Neural progenitor cell (in vitro differentiated cells): ENCODE data around the gene HHLA2. TPM values are rescaled to one million over a fixed set of nuclear protein-coding genes. Genes with fewer than 3 reads are reported as not detected.

ENCODE experiments used
- DNase-seq: peaks from one replicate; pipeline ENCODE4 v3.0.0-alpha.2; 2016; ENCODE audit warnings: low spot score
- H2AFZ ChIP-seq: fragments of 200-600 bp; sonication (generic); replicated peaks from 2 replicates; pipeline ENCODE4 v1.6.1; 2016; ENCODE audit warnings: antibody characterized with exemption
- H3F3A ChIP-seq: fragments of 200-600 bp; sonication (generic); 2 replicates; pipeline ENCODE4 v1.6.1; 2016; ENCODE audit warnings: antibody characterized with exemption, low read depth
- H3K27ac ChIP-seq: fragments of 200-600 bp; sonication (generic); 2 replicates; pipeline ENCODE4 v1.5.1; 2016; ENCODE audit warnings: mild to moderate bottlenecking
- H3K27me3 ChIP-seq: fragments of 200-600 bp; sonication (generic); 2 replicates; pipeline ENCODE4 v1.6.1; 2016; ENCODE audit warnings: mild to moderate bottlenecking, moderate library complexity
- H3K36me3 ChIP-seq: fragments of 200-600 bp; sonication (generic); 2 replicates; pipeline ENCODE4 v1.5.1; 2016
- H3K4me1 ChIP-seq: fragments of 200-600 bp; sonication (generic); 2 replicates; pipeline ENCODE4 v1.6.1; 2016; ENCODE audit warnings: mixed run types
- H3K4me2 ChIP-seq: fragments of 200-600 bp; sonication (generic); 2 replicates; pipeline ENCODE4 v1.6.1; 2016
- H3K4me3 ChIP-seq: fragments of 200-600 bp; sonication (generic); 2 replicates; pipeline ENCODE4 v1.5.1; 2016
- H3K79me2 ChIP-seq: fragments of 200-600 bp; sonication (generic); 2 replicates; pipeline ENCODE4 v1.6.1; 2016; ENCODE audit warnings: low read depth
- H3K9ac ChIP-seq: fragments of 200-600 bp; sonication (generic); 2 replicates; pipeline ENCODE4 v1.6.1; 2016
- H3K9me3 ChIP-seq: fragments of 200-600 bp; sonication (generic); 2 replicates; pipeline ENCODE4 v1.5.1; 2016; ENCODE audit warnings: low read depth
- H4K20me1 ChIP-seq: fragments of 200-600 bp; sonication (generic); 2 replicates; pipeline ENCODE4 v1.6.1; 2016; ENCODE audit warnings: low read depth
- H3K27ac Mint-ChIP-seq: 3 replicates; pipeline ENCODE4 v1.8.0; 2021; ENCODE audit warnings: mixed read lengths
- H3K27me3 Mint-ChIP-seq: 2 replicates; pipeline ENCODE4 v1.8.0; 2022; ENCODE audit warnings: low read depth, mild to moderate bottlenecking, inconsistent platforms, moderate library complexity, mixed read lengths; ENCODE audit not compliant: insufficient read depth
- H3K36me3 Mint-ChIP-seq: 3 replicates; pipeline ENCODE4 v1.8.0; 2021; ENCODE audit warnings: mixed read lengths
- H3K4me1 Mint-ChIP-seq: 3 replicates; pipeline ENCODE4 v1.8.0; 2021; ENCODE audit warnings: mixed read lengths
- H3K4me3 Mint-ChIP-seq: 3 replicates; pipeline ENCODE4 v1.8.0; 2021; ENCODE audit warnings: mild to moderate bottlenecking, moderate library complexity, mixed read lengths
- H3K9me3 Mint-ChIP-seq: 3 replicates; pipeline ENCODE4 v1.8.0; 2020; ENCODE audit warnings: mixed read lengths
- EZH2 ChIP-seq: fragments of 200-600 bp; sonication (generic); IDR thresholded peaks from 2 replicates; pipeline ENCODE4 v1.6.1; 2017; ENCODE audit warnings: antibody characterized with exemption, mild to moderate bottlenecking, moderate library complexity
- EZH2phosphoT487 ChIP-seq: fragments of 200-600 bp; sonication (generic); IDR thresholded peaks from 2 replicates; pipeline ENCODE4 v1.6.1; 2017; ENCODE audit warnings: antibody characterized with exemption
- total RNA-seq: library from RNA; depleted of rRNA; stranded (reverse); fragments of >200 nt; gene quantifications from 2 replicates; pipeline ENCODE4 v1.2.3, GENCODE V29; 2015; ENCODE audit warnings: low replicate concordance
- TF ChIP-seq, protein P1 (sequence below): fragments of 200-600 bp; sonication (generic); IDR thresholded peaks from 2 replicates; pipeline ENCODE4 v1.5.1; 2017; ENCODE audit warnings: antibody characterized with exemption, mild to moderate bottlenecking

The HHLA2 gene
- total RNA-seq, 1 donor from 2014 or later = not detected

DNA sequence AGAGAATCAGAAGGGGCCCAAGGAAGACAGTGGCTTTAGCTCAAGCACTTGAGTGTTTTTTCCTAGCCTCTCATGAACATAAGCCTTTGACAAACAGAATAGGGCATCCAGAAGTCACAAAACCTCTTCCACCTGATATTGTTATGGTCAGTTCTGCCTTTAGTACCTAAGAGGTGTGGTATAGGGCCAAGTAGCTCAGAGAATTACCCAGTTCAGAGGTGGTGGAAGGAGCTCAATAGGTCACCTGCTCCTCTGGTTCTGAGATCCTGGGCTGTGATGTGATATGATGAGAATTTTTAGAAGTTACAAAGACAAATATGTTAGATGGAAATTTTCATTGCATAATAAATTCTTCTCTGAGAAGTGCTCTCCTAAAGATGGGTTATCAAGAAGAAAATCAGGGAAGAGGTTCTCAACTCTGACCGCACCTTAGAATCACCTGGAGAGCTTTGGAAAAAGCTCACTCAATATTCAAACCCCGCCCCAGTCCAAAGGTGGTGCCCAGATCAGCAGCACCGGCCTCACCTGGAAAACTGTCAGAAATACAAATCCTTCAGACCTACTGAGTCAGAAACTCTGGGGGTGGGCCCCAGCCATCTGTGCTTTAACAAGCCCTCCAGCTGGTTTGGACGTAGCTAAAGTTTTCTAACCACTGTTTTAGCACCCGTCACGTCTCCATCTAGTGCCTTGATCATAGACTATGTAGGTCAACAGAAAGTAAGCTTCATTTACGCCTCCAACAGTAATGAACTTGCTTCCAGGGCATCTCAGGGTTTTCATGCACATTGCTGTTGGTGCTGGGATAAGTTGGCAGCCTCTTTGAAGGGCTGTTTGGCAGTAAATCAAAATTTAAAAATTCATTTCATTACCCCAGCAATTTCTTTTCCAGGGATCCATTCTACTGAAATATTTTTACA is 112.8 kb downstream of the HHLA2 start:
- Histone ChIP-seq H3K4me1 (peaks cover 3% of the 10 kb centered on the region), H3K4me3 (no peak overlapping the region), H4K20me1 (no peaks in the 10 kb centered on the region), H3K36me3 (no peaks in the 10 kb centered on the region), H3K27me3 (no peaks in the 10 kb centered on the region), H3F3A (no peaks in the 10 kb centered on the region), H3K27ac (no peak overlapping the region), H2AFZ (no peak overlapping the region), H3K4me2 (no peak overlapping the region), H3K9ac (no peak overlapping the region), H3K9me3 (no peaks in the 10 kb centered on the region), H3K79me2 (no peaks in the 10 kb centered on the region)
- peaks cover 26% of the 10 kb centered on the region for H3K4me1 Mint-ChIP-seq
- no peak overlapping the region for H3K27ac Mint-ChIP-seq
- H3K27me3 Mint-ChIP-seq = peaks cover 3% of the 10 kb centered on the region
- DNase-seq = no peak
- TF ChIP-seq, protein P1, sequence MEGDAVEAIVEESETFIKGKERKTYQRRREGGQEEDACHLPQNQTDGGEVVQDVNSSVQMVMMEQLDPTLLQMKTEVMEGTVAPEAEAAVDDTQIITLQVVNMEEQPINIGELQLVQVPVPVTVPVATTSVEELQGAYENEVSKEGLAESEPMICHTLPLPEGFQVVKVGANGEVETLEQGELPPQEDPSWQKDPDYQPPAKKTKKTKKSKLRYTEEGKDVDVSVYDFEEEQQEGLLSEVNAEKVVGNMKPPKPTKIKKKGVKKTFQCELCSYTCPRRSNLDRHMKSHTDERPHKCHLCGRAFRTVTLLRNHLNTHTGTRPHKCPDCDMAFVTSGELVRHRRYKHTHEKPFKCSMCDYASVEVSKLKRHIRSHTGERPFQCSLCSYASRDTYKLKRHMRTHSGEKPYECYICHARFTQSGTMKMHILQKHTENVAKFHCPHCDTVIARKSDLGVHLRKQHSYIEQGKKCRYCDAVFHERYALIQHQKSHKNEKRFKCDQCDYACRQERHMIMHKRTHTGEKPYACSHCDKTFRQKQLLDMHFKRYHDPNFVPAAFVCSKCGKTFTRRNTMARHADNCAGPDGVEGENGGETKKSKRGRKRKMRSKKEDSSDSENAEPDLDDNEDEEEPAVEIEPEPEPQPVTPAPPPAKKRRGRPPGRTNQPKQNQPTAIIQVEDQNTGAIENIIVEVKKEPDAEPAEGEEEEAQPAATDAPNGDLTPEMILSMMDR = no peak
- no peak for TF ChIP-seq EZH2phosphoT487
- no peak for TF ChIP-seq EZH2
- H3K4me3 Mint-ChIP-seq = no peak overlapping the region
- H3K36me3 Mint-ChIP-seq = peaks cover 4% of the 10 kb centered on the region
- peaks cover 3% of the 10 kb centered on the region for H3K9me3 Mint-ChIP-seq

DNA sequence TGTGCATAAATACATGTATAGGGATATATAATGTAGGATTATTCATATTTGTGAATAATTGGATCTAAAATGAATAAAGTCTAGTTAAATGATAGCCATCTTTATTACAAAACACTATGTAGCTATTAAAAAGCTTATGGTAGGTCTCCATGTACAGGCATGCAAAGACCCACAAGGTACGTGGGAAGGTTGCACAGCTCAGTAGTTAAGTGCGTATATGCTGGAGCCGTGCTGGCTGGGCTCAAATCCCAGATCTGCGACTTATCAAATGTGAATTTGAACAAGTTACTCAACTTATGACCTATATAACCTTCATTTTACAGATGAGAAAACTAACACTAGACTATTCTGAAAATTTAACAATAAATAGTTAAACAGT is 113.4 kb downstream of the HHLA2 start:
- H3K4me3 ChIP-seq = no peak overlapping the region
- no peaks in the 10 kb centered on the region for H3K27me3 ChIP-seq
- no peaks in the 10 kb centered on the region for H4K20me1 ChIP-seq
- no peaks in the 10 kb centered on the region for H3K9me3 ChIP-seq
- TF ChIP-seq, protein P1 = no peak
- TF ChIP-seq EZH2 (no peak), EZH2phosphoT487 (no peak)
- H3K9ac ChIP-seq = no peak overlapping the region
- no peaks in the 10 kb centered on the region for H3K36me3 ChIP-seq
- H3F3A ChIP-seq = no peaks in the 10 kb centered on the region
- H3K27ac Mint-ChIP-seq = no peak overlapping the region
- no peak overlapping the region for H3K4me3 Mint-ChIP-seq
- H3K27ac ChIP-seq = no peak overlapping the region
- H3K4me1 ChIP-seq = no peaks in the 10 kb centered on the region
- no peak for DNase-seq
- H3K4me1 Mint-ChIP-seq = peaks cover 20% of the 10 kb centered on the region
- H3K27me3 Mint-ChIP-seq = peaks cover 3% of the 10 kb centered on the region
- H3K4me2 ChIP-seq = no peak overlapping the region
- no peak overlapping the region for H2AFZ ChIP-seq
- peaks cover 4% of the 10 kb centered on the region for H3K36me3 Mint-ChIP-seq
- H3K9me3 Mint-ChIP-seq = peaks cover 3% of the 10 kb centered on the region
- H3K79me2 ChIP-seq = no peaks in the 10 kb centered on the region

DNA sequence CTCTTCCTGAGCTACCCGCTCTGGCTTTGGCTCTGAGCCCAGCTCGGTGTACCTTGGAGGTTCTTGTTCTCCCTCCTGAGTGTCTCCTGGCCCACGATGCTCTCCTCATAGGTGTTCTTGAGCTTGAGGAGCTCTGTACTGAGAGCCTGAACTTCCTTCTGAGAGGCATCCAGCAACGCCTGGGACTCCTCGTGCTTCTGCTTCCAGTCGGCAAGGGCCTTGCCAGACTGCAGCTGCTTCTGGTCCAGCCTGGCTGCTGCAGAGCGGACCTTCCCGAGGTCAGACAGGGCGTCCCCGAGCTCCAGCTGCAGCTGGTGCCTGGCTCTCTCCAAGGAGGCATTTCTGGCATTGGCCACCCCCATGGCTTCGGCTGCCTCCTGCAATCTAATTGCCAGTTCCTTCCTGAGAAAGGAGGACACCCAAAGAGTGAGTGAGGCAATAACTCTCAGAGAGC is 114.2 kb downstream of the HHLA2 start:
- no peak for DNase-seq
- Mint-ChIP-seq H3K4me3 (no peak overlapping the region), H3K27me3 (peaks cover 3% of the 10 kb centered on the region), H3K27ac (no peak overlapping the region), H3K4me1 (peaks cover 15% of the 10 kb centered on the region), H3K9me3 (peaks cover 3% of the 10 kb centered on the region), H3K36me3 (peaks cover 4% of the 10 kb centered on the region)
- Histone ChIP-seq H3K9ac (no peak overlapping the region), H3K4me2 (no peak overlapping the region), H3F3A (no peaks in the 10 kb centered on the region), H3K27ac (no peak overlapping the region), H3K4me3 (no peak overlapping the region), H2AFZ (no peak overlapping the region), H3K36me3 (no peaks in the 10 kb centered on the region), H3K4me1 (no peaks in the 10 kb centered on the region), H4K20me1 (no peaks in the 10 kb centered on the region), H3K27me3 (no peaks in the 10 kb centered on the region), H3K79me2 (no peaks in the 10 kb centered on the region), H3K9me3 (no peaks in the 10 kb centered on the region)
- TF ChIP-seq, protein P1 = no peak
- TF ChIP-seq EZH2 (no peak), EZH2phosphoT487 (no peak)
